CD4-positive, alpha-beta memory T cell (primary cell): ENCODE measurements around the gene TTC39C. TPM values are rescaled to one million over a fixed set of nuclear protein-coding genes. Genes with fewer than 3 reads are reported as not detected.
"Not testable (repeated sequence)": the region's sequence is repeated elsewhere in the genome, so short reads cannot be mapped to it uniquely, and the experiment has no call there.

Experiments
- CTCF ChIA-PET: fragments of 350-600 bp; sonication (Branson Sonifier 250); formaldehyde crosslinking; loops from one replicate; lab custom pipeline; 2021; ENCODE audit warnings: inconsistent platforms; ENCODE audit not compliant: partially characterized antibody; lab: Charles Lee
- POLR2A ChIA-PET: fragments of 350-600 bp; sonication (Branson Sonifier 250); formaldehyde crosslinking; loops from one replicate; lab custom pipeline; 2021; ENCODE audit not compliant: partially characterized antibody; lab: Charles Lee
- DNase-seq, 5 donors: peaks; one replicate each; pipeline versions ENCODE4 v3.0.0 to v3.0.0-alpha.2; 2020 to 2022; ENCODE audit warnings: mixed read lengths in 1 of 5
- H3K27ac ChIP-seq: one replicate; pipeline ENCODE4 v1.7.0; 2013; ENCODE audit warnings: low read depth, low read length
- H3K27me3 ChIP-seq: 2 replicates; pipeline ENCODE4 v1.7.0; 2013; ENCODE audit warnings: mild to moderate bottlenecking, low read length, moderate library complexity; ENCODE audit not compliant: insufficient read depth
- H3K36me3 ChIP-seq: 2 replicates; pipeline ENCODE4 v1.7.0; 2013; ENCODE audit warnings: mild to moderate bottlenecking, low read length, moderate library complexity; ENCODE audit not compliant: insufficient read depth
- H3K4me1 ChIP-seq: 2 replicates; pipeline ENCODE4 v1.7.0; 2013; ENCODE audit warnings: mild to moderate bottlenecking, low read length, moderate library complexity; ENCODE audit not compliant: insufficient read depth
- H3K4me3 ChIP-seq, 2 donors: one replicate each; pipeline ENCODE4 v1.7.0; 2013; ENCODE audit warnings: low read length in 2 of 2, mild to moderate bottlenecking in 1 of 2
- H3K9me3 ChIP-seq, 2 donors: one replicate each; pipeline ENCODE4 v1.7.0; 2013; ENCODE audit warnings: low read length in 2 of 2, control low read depth in 1 of 2; ENCODE audit not compliant: control insufficient read depth in 1 of 2
- H3K27ac Mint-ChIP-seq, 7 donors: one replicate each; pipeline ENCODE4 v1.8.0; 2020 to 2021; ENCODE audit warnings: mixed read lengths in 7 of 7, mild to moderate bottlenecking in 6 of 7, inconsistent platforms in 3 of 7, moderate library complexity in 3 of 7
- H3K27me3 Mint-ChIP-seq, 2 donors: one replicate each; pipeline ENCODE4 v1.8.0; 2020 to 2021; ENCODE audit warnings: mixed read lengths in 2 of 2
- H3K36me3 Mint-ChIP-seq, 2 donors: one replicate each; pipeline ENCODE4 v1.8.0; 2020 to 2021; ENCODE audit warnings: mixed read lengths in 2 of 2, inconsistent platforms in 1 of 2, mild to moderate bottlenecking in 1 of 2
- H3K4me1 Mint-ChIP-seq, 4 donors: one replicate each; pipeline ENCODE4 v1.8.0; 2020 to 2021; ENCODE audit warnings: mixed read lengths in 4 of 4, mild to moderate bottlenecking in 1 of 4
- H3K4me3 Mint-ChIP-seq, 8 donors: one replicate each; pipeline ENCODE4 v1.8.0; 2020 to 2021; ENCODE audit warnings: mixed read lengths in 8 of 8, mild to moderate bottlenecking in 7 of 8, moderate library complexity in 6 of 8, inconsistent platforms in 3 of 8
- H3K9me3 Mint-ChIP-seq, 8 donors: one replicate each; pipeline ENCODE4 v1.8.0; 2020 to 2021; ENCODE audit warnings: mixed read lengths in 8 of 8, mild to moderate bottlenecking in 5 of 8, inconsistent platforms in 3 of 8, moderate library complexity in 1 of 8
- intact Hi-C: fragments of 100-400 bp; cut with micrococcal nuclease; formaldehyde crosslinking; loops from one replicate; pipeline ENCODE4 v1.15.1; 2023
- polyA plus RNA-seq, 2 donors: library from polyadenylated mRNA; unstranded; fragments of 300-500 nt; fragmentation: Illumina TruSeq; gene quantifications; one replicate each; pipeline ENCODE4 v1.2.3, GENCODE V29; 2021
- total RNA-seq, 2 experiments: library from RNA; stranded (reverse); gene quantifications; one replicate each; pipeline ENCODE4 v1.2.3, GENCODE V29; 2021

Gene TTC39C
- total and polyA plus RNA-seq, 4 experiments from 2014 or later = 134 to 180 (median 167) TPM

- Histone ChIP-seq H3K27ac (no peak overlapping the region), H3K9me3 (no peaks in the 10 kb centered on the region), H3K36me3 (peaks cover 33% of the 10 kb centered on the region), H3K27me3 (no peaks in the 10 kb centered on the region), H3K4me1 (peaks cover 36% of the 10 kb centered on the region), H3K4me3 (no peak overlapping the region)
- H3K36me3 Mint-ChIP-seq = peaks cover 53 to 79% of the 10 kb centered on the region in 2 donors
- intact Hi-C loops = no loop called here
- peaks cover 36 to 78% (median 57%) of the 10 kb centered on the region in 4 donors for H3K4me1 Mint-ChIP-seq
- POLR2A ChIA-PET = no interaction called here
- H3K4me3 Mint-ChIP-seq = peak overlapping the region in 1 of 8 donors; percentile 13
- no peaks in the 10 kb centered on the region for H3K27me3 Mint-ChIP-seq
- CTCF ChIA-PET = no interaction called here
- H3K9me3 Mint-ChIP-seq = peaks cover 0 to 7% (median 0%) of the 10 kb centered on the region in 8 donors
- peak overlapping the region in 4 of 7 donors; percentile 36 to 92 (median 52) for H3K27ac Mint-ChIP-seq
- no peak for DNase-seq
These were observed 59.2 kb downstream of the TTC39C start for GRCh38 chr18:24073791-24074190.

- DNase-seq, H3K9me3 ChIP-seq, CTCF ChIA-PET, H3K9me3 Mint-ChIP-seq, H3K4me3 ChIP-seq, H3K27ac ChIP-seq, H3K4me3 Mint-ChIP-seq, H3K27me3 Mint-ChIP-seq, intact Hi-C loops, H3K27me3 ChIP-seq: not testable (repeated sequence)
- Mint-ChIP-seq H3K4me1 (peaks cover 35 to 76% (median 55%) of the 10 kb centered on the region in 4 donors), H3K36me3 (peaks cover 57 to 78% of the 10 kb centered on the region in 2 donors), H3K27ac (peak overlapping the region in 3 of 7 donors; percentile 43 to 86 (median 51))
- POLR2A ChIA-PET = interaction anchor here (1.7 kb wide), 1 partner anchor 60 kb away, joined by 7 read pairs; the partner anchor contains the start of gene TTC39C
- Histone ChIP-seq H3K36me3 (peaks cover 33% of the 10 kb centered on the region), H3K4me1 (peaks cover 27% of the 10 kb centered on the region)
These were observed 60.2 kb downstream of the TTC39C start for GRCh38 chr18:24074757-24075156.

GRCh38 chr18:24075767-24076597 lies 61.4 kb downstream of the TTC39C start:
- ChIA-PET POLR2A (interaction anchor here (0.8 to 1.7 kb wide), 7 partner anchors 14 to 111 kb away, joined by 3 to 7 read pairs (median 4); partner anchors contain the start of genes CABYR and TTC39C), CTCF (interaction anchor here (0.7 to 2.8 kb wide), 10 partner anchors 10 to 454 kb away, joined by 3 to 11 read pairs (median 5); no protein-coding TSS in a partner anchor)
- Mint-ChIP-seq H3K9me3 (peaks cover 0 to 7% (median 0%) of the 10 kb centered on the region in 8 donors), H3K27me3 (no peaks in the 10 kb centered on the region), H3K36me3 (peaks cover 60 to 82% of the 10 kb centered on the region in 2 donors), H3K4me3 (peak overlapping the region in 7 of 8 donors; percentile 49 to 70 (median 63)), H3K4me1 (peaks cover 41 to 80% (median 59%) of the 10 kb centered on the region in 4 donors), H3K27ac (peak overlapping the region; percentile 79 to 97 (median 87))
- H3K27me3 ChIP-seq = no peaks in the 10 kb centered on the region
- H3K4me1 ChIP-seq = peaks cover 22% of the 10 kb centered on the region
- DNase-seq = peak; percentile 17 to 82 (median 33)
- H3K36me3 ChIP-seq = peaks cover 38% of the 10 kb centered on the region
- no peak overlapping the region for H3K4me3 ChIP-seq
- intact Hi-C loops = loop anchor here (1.0 to 2.0 kb wide), 4 partner anchors 43 to 112 kb away; no protein-coding TSS in a partner anchor
- no peak overlapping the region for H3K27ac ChIP-seq
- H3K9me3 ChIP-seq = no peaks in the 10 kb centered on the region

GRCh38 chr18:24076950-24077349 lies 62.4 kb downstream of the TTC39C start:
- Mint-ChIP-seq H3K4me1 (peaks cover 41 to 78% (median 58%) of the 10 kb centered on the region in 4 donors), H3K4me3 (peak overlapping the region in 1 of 8 donors; percentile 65), H3K27ac (peak overlapping the region in 5 of 7 donors; percentile 30 to 86 (median 78)), H3K27me3 (no peaks in the 10 kb centered on the region), H3K9me3 (peaks cover 0 to 7% (median 0%) of the 10 kb centered on the region in 8 donors), H3K36me3 (peaks cover 55 to 81% of the 10 kb centered on the region in 2 donors)
- ChIA-PET CTCF (interaction anchor here (1.2 to 2.8 kb wide), 6 partner anchors 21 to 455 kb away, joined by 3 to 11 read pairs (median 5); no protein-coding TSS in a partner anchor), POLR2A (interaction anchor here (1.4 kb wide), 1 partner anchor 59 kb away, joined by 4 read pairs; no protein-coding TSS in a partner anchor)
- no peaks in the 10 kb centered on the region for H3K27me3 ChIP-seq
- no peak overlapping the region for H3K4me3 ChIP-seq
- no peaks in the 10 kb centered on the region for H3K9me3 ChIP-seq
- H3K4me1 ChIP-seq = peaks cover 23% of the 10 kb centered on the region
- intact Hi-C loops = loop anchor here (1.0 to 2.0 kb wide), 4 partner anchors 42 to 113 kb away; no protein-coding TSS in a partner anchor
- no peak for DNase-seq
- H3K36me3 ChIP-seq = peaks cover 38% of the 10 kb centered on the region
- no peak overlapping the region for H3K27ac ChIP-seq

- peak overlapping the region in 4 of 7 donors; percentile 5 to 58 (median 26) for H3K27ac Mint-ChIP-seq
- H3K36me3 ChIP-seq = peaks cover 42% of the 10 kb centered on the region
- CTCF ChIA-PET = interaction anchor here (2.8 kb wide), 1 partner anchor 159 kb away, joined by 11 read pairs; no protein-coding TSS in a partner anchor
These were observed 63.8 kb downstream of the TTC39C start for GRCh38 chr18:24078391-24078790.

GRCh38 chr18:24080861-24081260 lies 66.3 kb downstream of the TTC39C start:
- H3K9me3 Mint-ChIP-seq = no peaks in the 10 kb centered on the region
- Histone ChIP-seq H3K4me1 (peaks cover 29% of the 10 kb centered on the region), H3K4me3 (no peak overlapping the region), H3K27ac (no peak overlapping the region), H3K36me3 (peaks cover 47% of the 10 kb centered on the region), H3K27me3 (no peaks in the 10 kb centered on the region), H3K9me3 (no peaks in the 10 kb centered on the region)
- ChIA-PET CTCF (interaction anchor here (0.7 to 1.3 kb wide), 4 partner anchors 10 to 179 kb away, joined by 3 to 4 read pairs (median 3); no protein-coding TSS in a partner anchor), POLR2A (interaction anchor here (0.7 to 1.8 kb wide), 3 partner anchors 12 to 418 kb away, joined by 3 to 9 read pairs (median 3); no protein-coding TSS in a partner anchor)
- H3K27ac Mint-ChIP-seq = peak overlapping the region in 5 of 7 donors; percentile 35 to 77 (median 41)
- H3K36me3 Mint-ChIP-seq = peaks cover 56 to 82% of the 10 kb centered on the region in 2 donors
- intact Hi-C loops = no loop called here
- H3K4me3 Mint-ChIP-seq = no peak overlapping the region
- DNase-seq = no peak
- peaks cover 41 to 81% (median 54%) of the 10 kb centered on the region in 4 donors for H3K4me1 Mint-ChIP-seq
- H3K27me3 Mint-ChIP-seq = no peaks in the 10 kb centered on the region

More at GRCh38 chr18:24078391-24078790, 63.8 kb downstream of the TTC39C start:
- no peaks in the 10 kb centered on the region for H3K27me3 ChIP-seq
- H3K27ac ChIP-seq = no peak overlapping the region
- Mint-ChIP-seq H3K4me1 (peaks cover 42 to 82% (median 62%) of the 10 kb centered on the region in 4 donors), H3K9me3 (peaks cover 0 to 7% (median 0%) of the 10 kb centered on the region in 8 donors), H3K4me3 (no peak overlapping the region), H3K36me3 (peaks cover 59 to 80% of the 10 kb centered on the region in 2 donors), H3K27me3 (no peaks in the 10 kb centered on the region)
- no peaks in the 10 kb centered on the region for H3K9me3 ChIP-seq
- POLR2A ChIA-PET = interaction anchor here (0.6 to 0.8 kb wide), 2 partner anchors 8 to 61 kb away, joined by 3 to 4 read pairs; no protein-coding TSS in a partner anchor
- intact Hi-C loops = no loop called here
- no peak overlapping the region for H3K4me3 ChIP-seq
- peaks cover 35% of the 10 kb centered on the region for H3K4me1 ChIP-seq
- DNase-seq = no peak
